RWPE1 (cell line): ENCODE measurements around the gene TNKS1BP1.

Source experiments
- CTCF ChIA-PET: fragments of 350-600 bp; sonication (Branson Sonifier 250); formaldehyde crosslinking; extraction: SDS; loops from one replicate; lab custom pipeline; 2021; lab: Yijun Ruan, JAX
- POLR2A ChIA-PET: fragments of 400-600 bp; formaldehyde crosslinking; extraction: SDS; loops from one replicate; lab custom pipeline; 2020; ENCODE audit warnings: antibody characterized with exemption; ENCODE audit not compliant: low non-redundant PET; lab: Yijun Ruan, JAX
- DNase-seq: peaks from one replicate; pipeline ENCODE4 v3.0.0; 2012; ENCODE audit warnings: low spot score
- H3K27ac ChIP-seq: fragments of 450-650 bp; 2 replicates; pipeline ENCODE4 v1.5.1; 2017
- CTCF ChIP-seq: fragments of 450-650 bp; conservative IDR thresholded peaks from 2 replicates; pipeline ENCODE4 v1.5.1; 2017; ENCODE audit warnings: low read depth, mild to moderate bottlenecking

Gene TNKS1BP1

GRCh38 chr11:57279116-57279515 lies 45.6 kb downstream of the TNKS1BP1 start:
- no peak for TF ChIP-seq CTCF

GRCh38 chr11:57278721-57279095 lies 46.0 kb downstream of the TNKS1BP1 start:
- H3K27ac ChIP-seq = peak overlapping the region; percentile 81
- DNase-seq = no peak
- ChIA-PET POLR2A (no interaction called here), CTCF (interaction anchor here (0.7 to 2.7 kb wide), 4 partner anchors 14 to 831 kb away, joined by 3 to 11 read pairs (median 4); no protein-coding TSS in a partner anchor)
- TF ChIP-seq CTCF = no peak

More at GRCh38 chr11:57279116-57279515, 45.6 kb downstream of the TNKS1BP1 start:
- ChIA-PET POLR2A (no interaction called here), CTCF (interaction anchor here (0.7 kb wide), 2 partner anchors 149 to 830 kb away, joined by 3 read pairs; no protein-coding TSS in a partner anchor)
- no peak for DNase-seq
- H3K27ac ChIP-seq = peak overlapping the region; percentile 81

- POLR2A ChIA-PET = no interaction called here
- peak; percentile 87 for TF ChIP-seq CTCF
- H3K27ac ChIP-seq = peak overlapping the region; percentile 81
- peak; percentile 80 for DNase-seq
- CTCF ChIA-PET = interaction anchor here (0.7 to 2.7 kb wide), 5 partner anchors 13 to 944 kb away, joined by 3 to 11 read pairs (median 4); no protein-coding TSS in a partner anchor
These were observed 46.7 kb downstream of the TNKS1BP1 start for GRCh38 chr11:57277845-57278720.

GRCh38 chr11:57276971-57277675 lies 47.6 kb downstream of the TNKS1BP1 start:
- H3K27ac ChIP-seq = no peak overlapping the region
- CTCF ChIA-PET = interaction anchor here (0.6 to 2.7 kb wide), 4 partner anchors 25 to 943 kb away, joined by 3 to 11 read pairs (median 4); no protein-coding TSS in a partner anchor
- POLR2A ChIA-PET = no interaction called here
- TF ChIP-seq CTCF = no peak
- DNase-seq = no peak

- POLR2A ChIA-PET = no interaction called here
- CTCF ChIA-PET = interaction anchor here (2.7 kb wide), 1 partner anchor 27 kb away, joined by 11 read pairs; no protein-coding TSS in a partner anchor
- H3K27ac ChIP-seq = no peak overlapping the region
- DNase-seq = no peak
- TF ChIP-seq CTCF = no peak
These were observed 48.4 kb downstream of the TNKS1BP1 start for GRCh38 chr11:57276169-57276970.
